K562 (cell line): Measurements from ENCODE around the gene AADAC. TPM values are rescaled to one million over a fixed set of nuclear protein-coding genes. Genes with fewer than 3 reads are reported as not detected.

Experiments
- ATAC-seq: fragments of 200-7000 bp; cut with Tn5 transposase; 3 replicates; pipeline ENCODE4 v1.9.1; 2020; ENCODE audit warnings: moderate library complexity
- BruUV-seq: library from RNA; stranded (reverse); fragments of 400-500 nt; replicated peaks from 2 replicates; lab custom pipeline; 2021; lab: Mats Ljungman, UMichigan
- CTCF ChIA-PET: fragments of 300-600 bp; formaldehyde crosslinking; extraction: SDS; loops from one replicate; lab custom pipeline; 2021; ENCODE audit warnings: low intra/inter-chr PET ratio; lab: Yijun Ruan, JAX
- POLR2A ChIA-PET: fragments of 300-600, 350-650 bp; sonication (Branson Sonifier 250); formaldehyde crosslinking; extraction: SDS; loops from one replicate; lab custom pipeline; 2021; ENCODE audit warnings: antibody characterized with exemption, inconsistent platforms; lab: Yijun Ruan, JAX
- DNase-seq, 4 experiments: peaks; one replicate each; pipeline versions ENCODE4 v3.0.0 to v3.0.0-alpha.2; 2011 to 2018; ENCODE audit warnings: low spot score in 3 of 4, mixed read lengths in 3 of 4; ENCODE audit errors: extremely low read depth in 1 of 4
- FAIRE-seq: peaks from 2 replicates; lab custom pipeline; 2011; peaks lifted over from hg19 to GRCh38; lab: Jason Lieb, UNC
- H2AFZ ChIP-seq: 2 replicates; pipeline ENCODE4 v1.6.0; 2011; ENCODE audit warnings: low read depth, low read length, control low read depth, inconsistent platforms
- H3K27ac ChIP-seq: fragments of 200-600 bp; 3 replicates; pipeline ENCODE4 v1.8.0; 2011; ENCODE audit warnings: low read depth, mild to moderate bottlenecking, control low read depth, inconsistent platforms, low read length, moderate library complexity, mixed read lengths; ENCODE audit errors: extremely low read depth
- H3K27me3 ChIP-seq, 2 experiments: fragments of 300-600 bp in 1 of 2; 2 replicates in 1 of 2; 3 replicates in 1 of 2; pipeline versions ENCODE4 v1.6.0 to v1.8.0; 2011; ENCODE audit warnings: inconsistent platforms in 2 of 2, low read length in 2 of 2, mild to moderate bottlenecking in 1 of 2, mixed read lengths in 1 of 2, moderate library complexity in 1 of 2; ENCODE audit not compliant: control insufficient read depth in 2 of 2, insufficient read depth in 2 of 2
- H3K36me3 ChIP-seq: fragments of 300-600 bp; 3 replicates; pipeline ENCODE4 v1.8.0; 2011; ENCODE audit warnings: mild to moderate bottlenecking, low read length, inconsistent platforms; ENCODE audit not compliant: control insufficient read depth, insufficient read depth
- H3K4me1 ChIP-seq, 2 experiments: fragments of 200-600 bp in 1 of 2; replicated peaks in 1 of 2; 2 replicates in 1 of 2; 3 replicates in 1 of 2; pipeline versions ENCODE4 v1.5.1 to v1.8.0; 2011; ENCODE audit warnings: inconsistent platforms in 2 of 2, low read length in 2 of 2, mild to moderate bottlenecking in 1 of 2, mixed read lengths in 1 of 2, moderate library complexity in 1 of 2; ENCODE audit not compliant: control insufficient read depth in 2 of 2, insufficient read depth in 2 of 2
- H3K4me2 ChIP-seq: 2 replicates; pipeline ENCODE4 v1.6.1; 2011; ENCODE audit warnings: low read length, control low read depth, inconsistent platforms, mixed read lengths; ENCODE audit not compliant: insufficient read depth
- H3K4me3 ChIP-seq: fragments of 200-600 bp; sonication (generic), shearing (Covaris generic); 2 replicates; pipeline ENCODE4 v1.5.1; 2016; ENCODE audit warnings: control low read depth, inconsistent platforms
- H3K79me2 ChIP-seq: fragments of 200-600 bp; 3 replicates; pipeline ENCODE4 v1.8.0; 2011; ENCODE audit warnings: low read length, inconsistent platforms; ENCODE audit not compliant: control insufficient read depth, insufficient read depth
- H3K9ac ChIP-seq, 2 experiments: 2 replicates each; pipeline versions ENCODE4 v1.6.0 to v1.6.1; 2011; ENCODE audit warnings: low read depth in 2 of 2, low read length in 2 of 2, control low read depth in 1 of 2, inconsistent platforms in 1 of 2, mild to moderate bottlenecking in 1 of 2, mixed read lengths in 1 of 2; ENCODE audit not compliant: insufficient read depth in 1 of 2
- H3K9me1 ChIP-seq: one replicate; pipeline ENCODE4 v1.6.0; 2011; ENCODE audit warnings: inconsistent platforms, mild to moderate bottlenecking, low read length, moderate library complexity; ENCODE audit not compliant: control insufficient read depth, insufficient read depth
- H3K9me3 ChIP-seq: replicated peaks from 2 replicates; pipeline ENCODE4 v1.5.1; 2011; ENCODE audit warnings: low read depth, low read length, inconsistent platforms; ENCODE audit not compliant: control insufficient read depth, insufficient read depth
- H4K20me1 ChIP-seq: replicated peaks from 2 replicates; pipeline ENCODE4 v1.6.1; 2011; ENCODE audit warnings: low read length, inconsistent platforms, mixed read lengths; ENCODE audit not compliant: control insufficient read depth, insufficient read depth
- ATF1 ChIP-seq, 2 experiments: fragments of 450-650 bp in 1 of 2; IDR thresholded peaks; 2 replicates each; pipeline ENCODE4 v1.6.1; 2016; ENCODE audit warnings: missing compliant biosample characterization in 1 of 2, missing genetic modification characterization in 1 of 2
- BRD4 ChIP-seq: fragments of 200-600 bp; sonication (generic); IDR thresholded peaks from 2 replicates; pipeline ENCODE4 v1.6.1; 2017; ENCODE audit warnings: inconsistent platforms
- CCNT2 ChIP-seq: IDR thresholded peaks from 2 replicates; pipeline ENCODE4 v1.6.1; 2011; ENCODE audit warnings: borderline replicate concordance, low read depth, mild to moderate bottlenecking, moderate library complexity, mixed read lengths, low read length; ENCODE audit not compliant: insufficient read length; ENCODE audit errors: extremely low read depth
- DIDO1 ChIP-seq: fragments of 450-650 bp; IDR thresholded peaks from 2 replicates; pipeline ENCODE4 v1.6.1; 2016; ENCODE audit warnings: low read depth, missing biosample characterization, missing genetic modification characterization
- MEF2D ChIP-seq: conservative IDR thresholded peaks from 2 replicates; pipeline ENCODE4 v1.6.1; 2016; ENCODE audit warnings: low read depth, missing genetic modification characterization, missing compliant biosample characterization
- MYC ChIP-seq, 2 experiments: fragments of 250-450 bp in 1 of 2; sonication (Bioruptor Pico) in 1 of 2; IDR thresholded peaks; 2 replicates each; pipeline versions ENCODE4 v1.5.1 to v1.6.1; 2012 to 2021; ENCODE audit warnings: low read depth in 2 of 2, borderline replicate concordance in 1 of 2, improper control_type of control experiment in 1 of 2, low read length in 1 of 2, mild to moderate bottlenecking in 1 of 2, moderate library complexity in 1 of 2
- NUFIP1 ChIP-seq: fragments of 450-650 bp; IDR thresholded peaks from 2 replicates; pipeline ENCODE4 v1.6.1; 2018; ENCODE audit not compliant: partially characterized antibody
- SIX5 ChIP-seq, 2 experiments: IDR thresholded peaks; 2 replicates each; pipeline ENCODE4 v1.6.1; 2011; ENCODE audit warnings: low read length in 2 of 2, borderline replicate concordance in 1 of 2, low read depth in 1 of 2, mild to moderate bottlenecking in 1 of 2, moderate library complexity in 1 of 2; ENCODE audit not compliant: insufficient read depth in 1 of 2
- SRF ChIP-seq, 2 experiments: fragments of 250-450, 450-650 bp in 1 of 2; sonication (Bioruptor Pico) in 1 of 2; sonication (generic) in 1 of 2; formaldehyde crosslinking; IDR thresholded peaks; 2 replicates each; pipeline versions ENCODE4 v1.5.0 to v1.5.1; 2020 to 2022; ENCODE audit warnings: mild to moderate bottlenecking in 1 of 2, missing genetic modification reagents in 1 of 2
- TFAP4 ChIP-seq: sonication (generic); formaldehyde crosslinking; IDR thresholded peaks from 2 replicates; pipeline ENCODE4 v1.8.0; 2022; ENCODE audit warnings: missing genetic modification reagents, mild to moderate bottlenecking, moderate library complexity, borderline replicate concordance
- ZHX1 ChIP-seq: fragments of 150-350 bp; conservative IDR thresholded peaks from 2 replicates; pipeline ENCODE4 v1.6.1; 2014; ENCODE audit warnings: low read length
- ZKSCAN1 ChIP-seq: fragments of 150-350 bp; IDR thresholded peaks from 2 replicates; pipeline ENCODE4 v1.6.1; 2016; ENCODE audit warnings: low read depth, low read length
- ZNF561 ChIP-seq: fragments of 450-650 bp; formaldehyde crosslinking; conservative IDR thresholded peaks from 2 replicates; pipeline ENCODE4 v1.4.0; 2020; ENCODE audit warnings: mild to moderate bottlenecking, moderate library complexity
- ZNF717 ChIP-seq: fragments of 250-450 bp; sonication (Bioruptor Pico); IDR thresholded peaks from 2 replicates; pipeline ENCODE4 v1.5.0; 2021
- WGBS: fragments of 100-300 bp; shearing (Covaris generic); methylation state at CpG from one replicate; pipeline ENCODE4 v1.1.6; 2016; ENCODE audit warnings: low coverage, mixed read lengths; ENCODE audit not compliant: insufficient coverage; ENCODE audit errors: missing lambda C conversion rate; 5-methylcytosine and 5-hydroxymethylcytosine counted together
- in situ Hi-C: fragments of 300-500 bp; cut with MboI; formaldehyde crosslinking; loops from 4 replicates; pipeline ENCODE4 v1.15.0; 2018; ENCODE audit warnings: inconsistent platforms, mixed read lengths
- intact Hi-C: fragments of 100-400 bp; cut with micrococcal nuclease; formaldehyde crosslinking; loops from 2 replicates; pipeline ENCODE4 v1.14.2; 2022
- polyA plus RNA-seq, 8 experiments: library from polyadenylated mRNA; depleted of rRNA in 4 of 8; stranded (reverse) in 5 of 8; unstranded in 3 of 8; fragments of >200 nt; fragmentation: Nextera tagmentation in 2 of 8; fragmentation: Illumina TruSeq in 1 of 8; extraction: Ambion mirVana in 2 of 8; extraction: Trizol in 1 of 8; gene quantifications; 2 replicates each; pipeline versions ENCODE4 v1.2.1 to v1.2.3, GENCODE V29; 2011 to 2014; ENCODE audit warnings: inconsistent platforms in 1 of 8, missing spikeins in 1 of 8
- total RNA-seq, 7 experiments: library from RNA; depleted of rRNA in 6 of 7; stranded (reverse); fragments of >200 nt in 6 of 7; fragmentation: Illumina TruSeq in 2 of 7; extraction: Trizol in 2 of 7; gene quantifications; 2 replicates each; pipeline versions ENCODE4 v1.2.1 to v1.2.3, GENCODE V29; 2011 to 2021; ENCODE audit warnings: low replicate concordance in 1 of 7
- TF ChIP-seq, protein P1 (sequence below): sonication (generic); formaldehyde crosslinking; IDR thresholded peaks from 2 replicates; pipeline ENCODE4 v1.8.0; 2022; ENCODE audit warnings: missing genetic modification reagents, mild to moderate bottlenecking, borderline replicate concordance

AADAC gene
- total and polyA plus RNA-seq, 9 of the 15 experiments (the other 6 are each of a cell fraction or from before 2014, with no cell fraction given) = 0.47 TPM; not detected in 8

GRCh38 chr3:151856641-151857040 lies 42.7 kb downstream of the AADAC start (continued):
- TF ChIP-seq, protein P1, sequence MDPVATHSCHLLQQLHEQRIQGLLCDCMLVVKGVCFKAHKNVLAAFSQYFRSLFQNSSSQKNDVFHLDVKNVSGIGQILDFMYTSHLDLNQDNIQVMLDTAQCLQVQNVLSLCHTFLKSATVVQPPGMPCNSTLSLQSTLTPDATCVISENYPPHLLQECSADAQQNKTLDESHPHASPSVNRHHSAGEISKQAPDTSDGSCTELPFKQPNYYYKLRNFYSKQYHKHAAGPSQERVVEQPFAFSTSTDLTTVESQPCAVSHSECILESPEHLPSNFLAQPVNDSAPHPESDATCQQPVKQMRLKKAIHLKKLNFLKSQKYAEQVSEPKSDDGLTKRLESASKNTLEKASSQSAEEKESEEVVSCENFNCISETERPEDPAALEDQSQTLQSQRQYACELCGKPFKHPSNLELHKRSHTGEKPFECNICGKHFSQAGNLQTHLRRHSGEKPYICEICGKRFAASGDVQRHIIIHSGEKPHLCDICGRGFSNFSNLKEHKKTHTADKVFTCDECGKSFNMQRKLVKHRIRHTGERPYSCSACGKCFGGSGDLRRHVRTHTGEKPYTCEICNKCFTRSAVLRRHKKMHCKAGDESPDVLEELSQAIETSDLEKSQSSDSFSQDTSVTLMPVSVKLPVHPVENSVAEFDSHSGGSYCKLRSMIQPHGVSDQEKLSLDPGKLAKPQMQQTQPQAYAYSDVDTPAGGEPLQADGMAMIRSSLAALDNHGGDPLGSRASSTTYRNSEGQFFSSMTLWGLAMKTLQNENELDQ (CRISPR knock-in tag) = no peak
- TF ChIP-seq SRF (CRISPR knock-in tag; IDR thresholded peaks at IDR 0.05) (no peak), ZKSCAN1 (peak; percentile 65; the same call in 1 of the 2 replicates)

DNA sequence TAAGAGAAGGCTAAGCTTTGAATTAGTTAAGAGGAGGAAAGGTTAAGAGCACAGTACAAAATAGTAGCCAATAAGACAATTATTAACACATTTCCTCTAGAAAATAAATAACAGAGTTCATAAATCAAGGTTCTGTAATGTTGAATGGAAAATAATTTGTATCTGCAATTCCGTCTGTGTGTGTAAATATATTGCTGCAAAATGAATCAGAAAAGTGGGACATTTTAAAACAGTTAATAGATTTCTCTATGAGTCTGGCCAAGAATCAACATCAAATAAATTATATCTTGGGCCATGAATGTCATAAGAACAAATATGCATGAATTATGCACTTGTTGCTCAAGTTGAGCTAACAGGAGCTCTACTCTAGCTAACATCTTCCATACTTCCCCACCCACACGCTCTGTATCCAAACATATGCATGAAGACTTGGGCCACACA lies 45.3 kb downstream of the AADAC start:
- Histone ChIP-seq H2AFZ (no peak overlapping the region), H3K4me2 (no peak overlapping the region), H3K27ac (no peak overlapping the region)
- FAIRE-seq = no peak
- CTCF ChIA-PET = no interaction called here
- TF ChIP-seq ZNF561 (no peak), NUFIP1 (no peak), DIDO1 (tag) (no peak), ATF1 (CRISPR knock-in tag; IDR thresholded peaks at IDR 0.05) (no peak), ATF1 (tag; IDR thresholded peaks at IDR 0.05) (no peak), CCNT2 (no peak), MYC (IDR thresholded peaks at IDR 0.05; ENCODE audit: low read depth, low read length) (no peak), MYC (CRISPR knock-in tag; IDR thresholded peaks at IDR 0.05; ENCODE audit: borderline replicate concordance, low read depth) (no peak), ZHX1 (no peak), TFAP4 (CRISPR knock-in tag) (no peak), SIX5 (IDR thresholded peaks at IDR 0.05; ENCODE audit: borderline replicate concordance in 1 of 2, insufficient read depth in 1 of 2, low read depth in 1 of 2, low read length in 2 of 2) (no peak), BRD4 (no peak), ZNF717 (no peak), MEF2D (tag) (no peak)
- TF ChIP-seq, all 486 proteins: peak for 0
- intact Hi-C loops (no loop called here), in situ Hi-C loops (no loop called here)
- no peaks in the 10 kb centered on the region for H3K79me2 ChIP-seq
- H3K36me3 ChIP-seq = no peaks in the 10 kb centered on the region
- ATAC-seq (no peak), DNase-seq (no peak)
- H3K4me3 ChIP-seq = no peak overlapping the region
- no peaks in the 10 kb centered on the region for H3K27me3 ChIP-seq
- H3K4me1 ChIP-seq = no peaks in the 10 kb centered on the region
- WGBS = 43% methylated on average over 2 of the region's 2 CpGs
- POLR2A ChIA-PET = no interaction called here
- H3K9me1 ChIP-seq = no peaks in the 10 kb centered on the region
- H3K9ac ChIP-seq = no peak overlapping the region
- no peaks in the 10 kb centered on the region for H3K9me3 ChIP-seq
- H4K20me1 ChIP-seq = no peaks in the 10 kb centered on the region
- no TSS peak for BruUV-seq
